DND-41 (cell line): ENCODE results near the gene PTGER3.

ENCODE experiments used
- ATAC-seq: fragments of 200-7000 bp; cut with Tn5 transposase; 3 replicates; pipeline ENCODE4 v1.9.1; 2021; ENCODE audit warnings: low read depth; ENCODE audit not compliant: insufficient read depth
- DNase-seq: peaks from one replicate; pipeline ENCODE4 v3.0.0-alpha.2; 2020
- H2AFZ ChIP-seq: 2 replicates; pipeline ENCODE4 v1.6.0; 2012; ENCODE audit warnings: low read depth, low read length
- H3K27ac ChIP-seq: 2 replicates; pipeline ENCODE4 v1.5.1; 2012; ENCODE audit warnings: low read length, inconsistent platforms
- H3K27me3 ChIP-seq: fragments of 200-600 bp; sonication (generic); 2 replicates; pipeline ENCODE4 v1.6.0; 2012; ENCODE audit warnings: low read length, mild to moderate bottlenecking, inconsistent platforms; ENCODE audit not compliant: insufficient read depth, poor library complexity
- H3K36me3 ChIP-seq: 2 replicates; pipeline ENCODE4 v1.5.1; 2012; ENCODE audit warnings: low read length, inconsistent platforms; ENCODE audit not compliant: insufficient read depth
- H3K4me1 ChIP-seq: 2 replicates; pipeline ENCODE4 v1.5.1; 2012; ENCODE audit warnings: mild to moderate bottlenecking, low read length; ENCODE audit not compliant: insufficient read depth
- H3K4me2 ChIP-seq: 2 replicates; pipeline ENCODE4 v1.6.0; 2012; ENCODE audit warnings: mild to moderate bottlenecking, moderate library complexity, low read length, inconsistent platforms; ENCODE audit not compliant: insufficient read depth
- H3K4me3 ChIP-seq, 2 experiments: fragments of 200-600 bp in 1 of 2; shearing (Covaris generic) in 1 of 2; 2 replicates each; pipeline ENCODE4 v1.5.1; 2012 to 2016; ENCODE audit warnings: inconsistent platforms in 2 of 2, low read length in 2 of 2, mild to moderate bottlenecking in 2 of 2, low read depth in 1 of 2, moderate library complexity in 1 of 2
- H3K79me2 ChIP-seq: 2 replicates; pipeline ENCODE4 v1.6.0; 2012; ENCODE audit warnings: low read length, inconsistent platforms; ENCODE audit not compliant: insufficient read depth
- H3K9ac ChIP-seq: 2 replicates; pipeline ENCODE4 v1.6.0; 2012; ENCODE audit warnings: low read depth, mild to moderate bottlenecking, inconsistent platforms, low read length, moderate library complexity
- H3K9me3 ChIP-seq: 2 replicates; pipeline ENCODE4 v1.5.1; 2012; ENCODE audit warnings: low read length, moderate library complexity, mild to moderate bottlenecking, inconsistent platforms; ENCODE audit not compliant: insufficient read depth, severe bottlenecking
- H4K20me1 ChIP-seq: 2 replicates; pipeline ENCODE4 v1.6.0; 2012; ENCODE audit warnings: low read length; ENCODE audit not compliant: insufficient read depth
- CTCF ChIP-seq: IDR thresholded peaks from 2 replicates; pipeline ENCODE4 v1.5.1; 2012; ENCODE audit warnings: borderline replicate concordance, low read length, moderate library complexity, mild to moderate bottlenecking; ENCODE audit not compliant: poor library complexity, severe bottlenecking; ENCODE audit errors: extremely low read depth
- EZH2 ChIP-seq: IDR thresholded peaks from 3 replicates; pipeline ENCODE4 v1.6.1; 2012; ENCODE audit warnings: borderline replicate concordance, low read depth, mild to moderate bottlenecking, moderate library complexity, low read length, inconsistent platforms; ENCODE audit not compliant: severe bottlenecking

The PTGER3 gene

GRCh38 chr1:71054791-71055190 is 7.2 kb upstream of the PTGER3 start:
- DNase-seq (no peak), ATAC-seq (peak; percentile 10; the same call in 1 of the 3 replicates)
- no peaks in the 10 kb centered on the region for H3K4me1 ChIP-seq
- H3K4me3 ChIP-seq: no peak overlapping the region
- no peak overlapping the region for H3K4me2 ChIP-seq
- no peaks in the 10 kb centered on the region for H3K27me3 ChIP-seq
- no peaks in the 10 kb centered on the region for H3K9me3 ChIP-seq
- no peak overlapping the region for H3K9ac ChIP-seq
- TF ChIP-seq CTCF: no peak
- TF ChIP-seq EZH2: no peak
- H2AFZ ChIP-seq: no peak overlapping the region
- no peaks in the 10 kb centered on the region for H3K79me2 ChIP-seq
- H3K27ac ChIP-seq: no peak overlapping the region
- H4K20me1 ChIP-seq: no peaks in the 10 kb centered on the region
- peaks cover 19% of the 10 kb centered on the region for H3K36me3 ChIP-seq

- H3K27ac ChIP-seq: no peak overlapping the region
- TF ChIP-seq EZH2 (no peak), CTCF (no peak)
- DNase-seq (peak; percentile 14), ATAC-seq (peak; percentile 42)
- no peak overlapping the region for H3K4me3 ChIP-seq
- H3K9ac ChIP-seq: no peak overlapping the region
- H3K9me3 ChIP-seq: no peaks in the 10 kb centered on the region
- H3K4me2 ChIP-seq: no peak overlapping the region
- H2AFZ ChIP-seq: no peak overlapping the region
- peaks cover 15% of the 10 kb centered on the region for H3K36me3 ChIP-seq
- no peaks in the 10 kb centered on the region for H3K79me2 ChIP-seq
- H3K4me1 ChIP-seq: no peaks in the 10 kb centered on the region
- H3K27me3 ChIP-seq: no peaks in the 10 kb centered on the region
- no peaks in the 10 kb centered on the region for H4K20me1 ChIP-seq
Measured at GRCh38 chr1:71054281-71054731, 6.7 kb upstream of the PTGER3 start.

GRCh38 chr1:71053758-71054157 is 6.1 kb upstream of the PTGER3 start:
- ATAC-seq (peak; percentile 21; the same call in 1 of the 3 replicates), DNase-seq (no peak)
- no peak overlapping the region for H3K27ac ChIP-seq
- H4K20me1 ChIP-seq: no peaks in the 10 kb centered on the region
- TF ChIP-seq CTCF: no peak
- TF ChIP-seq EZH2: no peak
- H3K36me3 ChIP-seq: peaks cover 10% of the 10 kb centered on the region
- H3K4me3 ChIP-seq: no peak overlapping the region
- H3K27me3 ChIP-seq: no peaks in the 10 kb centered on the region
- no peaks in the 10 kb centered on the region for H3K9me3 ChIP-seq
- no peaks in the 10 kb centered on the region for H3K79me2 ChIP-seq
- H3K4me1 ChIP-seq: no peaks in the 10 kb centered on the region
- H3K4me2 ChIP-seq: no peak overlapping the region
- no peak overlapping the region for H3K9ac ChIP-seq
- no peak overlapping the region for H2AFZ ChIP-seq

GRCh38 chr1:71053146-71053545 is 5.5 kb upstream of the PTGER3 start:
- H3K4me3 ChIP-seq: no peak overlapping the region
- H3K4me1 ChIP-seq: no peaks in the 10 kb centered on the region
- no peaks in the 10 kb centered on the region for H3K27me3 ChIP-seq
- no peak for ATAC-seq
- no peaks in the 10 kb centered on the region for H3K79me2 ChIP-seq
- H4K20me1 ChIP-seq: no peaks in the 10 kb centered on the region
- H2AFZ ChIP-seq: no peak overlapping the region
- H3K9ac ChIP-seq: no peak overlapping the region
- no peak overlapping the region for H3K27ac ChIP-seq
- no peaks in the 10 kb centered on the region for H3K9me3 ChIP-seq
- no peak for TF ChIP-seq CTCF
- no peak for TF ChIP-seq EZH2
- H3K36me3 ChIP-seq: peaks cover 4% of the 10 kb centered on the region; the same call in 1 of the 2 replicates
- DNase-seq: no peak
- H3K4me2 ChIP-seq: no peak overlapping the region
